Duodenal mucosa (tissue), 2 donors: ENCODE data around the gene TTC7B.

Experiments used
- H3K27ac ChIP-seq: one replicate; pipeline ENCODE4 v1.7.0; 2013; ENCODE audit warnings: low read depth, low read length
- H3K27me3 ChIP-seq, 2 donors: one replicate each; pipeline ENCODE4 v1.7.0; 2013; ENCODE audit warnings: low read length in 2 of 2, control low read depth in 1 of 2; ENCODE audit not compliant: insufficient read depth in 2 of 2, control insufficient read depth in 1 of 2
- H3K36me3 ChIP-seq, 2 donors: one replicate each; pipeline ENCODE4 v1.7.0; 2013; ENCODE audit warnings: low read length in 2 of 2, control low read depth in 1 of 2; ENCODE audit not compliant: insufficient read depth in 2 of 2, control insufficient read depth in 1 of 2
- H3K4me1 ChIP-seq, 2 donors: one replicate each; pipeline ENCODE4 v1.7.0; 2013; ENCODE audit warnings: low read length in 2 of 2, control low read depth in 1 of 2; ENCODE audit not compliant: insufficient read depth in 2 of 2, control insufficient read depth in 1 of 2
- H3K4me3 ChIP-seq, 2 donors: one replicate each; pipeline ENCODE4 v1.7.0; 2013; ENCODE audit warnings: low read length in 2 of 2, low read depth in 1 of 2
- H3K9ac ChIP-seq, 2 donors: one replicate each; pipeline ENCODE4 v1.7.0; 2013; ENCODE audit warnings: low read length in 2 of 2, low read depth in 1 of 2
- H3K9me3 ChIP-seq, 2 donors: one replicate each; pipeline ENCODE4 v1.7.0; 2013; ENCODE audit warnings: low read length in 2 of 2, control low read depth in 1 of 2; ENCODE audit not compliant: control insufficient read depth in 1 of 2

Gene TTC7B

DNA sequence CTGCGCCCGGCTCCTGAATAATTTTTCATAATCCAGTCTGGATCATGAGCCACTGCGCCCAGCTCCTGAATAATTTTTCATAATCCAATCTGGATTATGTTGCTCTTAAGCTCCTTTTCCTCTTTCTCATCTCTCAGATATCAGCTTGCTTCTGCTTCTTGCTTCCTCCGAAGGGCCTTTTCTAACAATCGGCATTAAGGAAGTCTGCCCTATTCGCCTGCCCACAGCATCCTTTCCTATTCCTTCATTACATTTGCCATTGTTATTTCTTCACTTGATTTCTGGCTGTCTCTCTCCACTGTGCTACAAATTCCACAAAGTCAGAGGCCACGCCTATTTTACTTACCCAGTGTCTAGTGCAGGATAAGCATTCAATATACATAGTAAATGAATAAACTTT is 83.5 kb downstream of the TTC7B start:
- Histone ChIP-seq H3K27me3 (no peaks in the 10 kb centered on the region), H3K9me3 (no peaks in the 10 kb centered on the region), H3K4me1 (no peaks in the 10 kb centered on the region), H3K36me3 (no peaks in the 10 kb centered on the region), H3K4me3 (no peak overlapping the region), H3K9ac (no peak overlapping the region), H3K27ac (no peak overlapping the region)

DNA sequence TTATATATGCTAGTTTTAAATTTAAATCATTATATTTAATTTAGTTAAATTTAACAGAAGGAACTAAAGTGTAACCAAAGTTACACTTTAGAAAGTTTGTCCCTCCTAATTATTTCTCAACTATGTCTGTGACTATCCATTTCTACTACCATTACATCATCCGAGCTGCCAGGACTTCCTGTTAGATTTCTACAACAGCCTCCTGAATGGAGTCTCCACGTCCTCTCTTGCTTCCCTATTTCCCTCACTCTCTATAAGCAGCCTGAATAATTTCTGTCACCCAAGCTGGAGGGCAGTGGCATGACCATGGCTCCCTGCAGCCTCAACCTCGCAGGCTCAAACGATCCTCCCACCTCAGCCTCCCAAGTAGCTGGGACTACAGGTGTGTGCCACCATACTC is 84.1 kb downstream of the TTC7B start:
- H3K27ac ChIP-seq = no peak overlapping the region
- H3K9me3 ChIP-seq = no peaks in the 10 kb centered on the region

DNA sequence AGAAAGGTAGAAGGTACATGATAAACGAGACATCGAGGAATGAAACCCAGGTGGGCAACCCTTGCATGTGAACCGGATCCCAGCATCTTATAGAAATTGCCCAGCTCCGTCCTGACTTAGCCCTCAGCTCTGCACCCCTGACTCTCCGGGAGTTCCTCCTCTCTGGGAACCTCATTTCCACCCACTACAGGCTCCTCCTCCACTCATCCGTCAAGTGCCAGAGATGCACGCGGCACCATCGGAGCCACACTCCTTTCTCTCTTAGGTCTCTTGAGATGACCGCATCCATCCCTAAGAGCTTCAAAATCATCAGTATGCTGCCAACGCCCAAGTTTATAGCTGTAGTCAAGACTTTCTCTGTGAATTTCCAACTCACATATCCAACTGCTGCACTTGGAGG is 84.7 kb downstream of the TTC7B start:
- H3K27ac ChIP-seq = no peak overlapping the region
- H3K4me3 ChIP-seq = no peak overlapping the region
- peaks cover 0 to 3% of the 10 kb centered on the region in 2 donors for H3K4me1 ChIP-seq
- no peaks in the 10 kb centered on the region for H3K36me3 ChIP-seq
- H3K9ac ChIP-seq = no peak overlapping the region
- no peaks in the 10 kb centered on the region for H3K27me3 ChIP-seq
- no peaks in the 10 kb centered on the region for H3K9me3 ChIP-seq

More for the DNA sequence above, 84.1 kb downstream of the TTC7B start:
- Histone ChIP-seq H3K36me3 (no peaks in the 10 kb centered on the region), H3K27me3 (no peaks in the 10 kb centered on the region), H3K4me1 (no peaks in the 10 kb centered on the region), H3K4me3 (no peak overlapping the region), H3K9ac (no peak overlapping the region)

DNA sequence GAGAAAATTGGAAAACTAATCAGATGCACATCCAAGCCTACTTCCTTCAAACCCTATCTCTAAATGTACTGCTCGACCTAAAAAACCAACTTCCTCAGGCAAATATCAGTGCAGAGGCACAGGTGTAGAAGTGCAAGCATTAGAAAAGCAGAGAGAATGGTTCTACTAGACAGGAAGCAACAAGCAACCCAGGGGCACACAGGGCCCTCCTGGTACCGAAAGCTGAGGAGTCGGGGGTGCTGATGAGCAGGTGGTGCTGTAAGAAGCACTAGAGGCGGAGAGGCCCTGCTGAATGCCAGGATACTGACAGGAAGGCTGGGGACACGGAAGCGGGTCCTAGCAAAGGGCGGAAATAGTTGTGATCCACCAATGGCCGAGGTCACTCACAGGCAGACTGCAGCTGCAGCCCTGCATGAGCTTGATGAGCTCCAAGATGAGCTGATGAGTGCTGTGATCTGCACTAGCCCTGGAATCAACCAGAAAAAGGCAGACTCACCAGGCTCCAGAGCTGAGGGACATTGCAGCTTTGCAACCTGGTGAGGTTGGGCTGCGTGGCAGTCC is 85.9 kb downstream of the TTC7B start:
- H3K4me1 ChIP-seq = peaks cover 0 to 3% of the 10 kb centered on the region in 2 donors
- H3K4me3 ChIP-seq = no peak overlapping the region
- no peaks in the 10 kb centered on the region for H3K9me3 ChIP-seq
- no peak overlapping the region for H3K9ac ChIP-seq
- H3K27ac ChIP-seq = no peak overlapping the region
- no peaks in the 10 kb centered on the region for H3K36me3 ChIP-seq
- no peaks in the 10 kb centered on the region for H3K27me3 ChIP-seq

DNA sequence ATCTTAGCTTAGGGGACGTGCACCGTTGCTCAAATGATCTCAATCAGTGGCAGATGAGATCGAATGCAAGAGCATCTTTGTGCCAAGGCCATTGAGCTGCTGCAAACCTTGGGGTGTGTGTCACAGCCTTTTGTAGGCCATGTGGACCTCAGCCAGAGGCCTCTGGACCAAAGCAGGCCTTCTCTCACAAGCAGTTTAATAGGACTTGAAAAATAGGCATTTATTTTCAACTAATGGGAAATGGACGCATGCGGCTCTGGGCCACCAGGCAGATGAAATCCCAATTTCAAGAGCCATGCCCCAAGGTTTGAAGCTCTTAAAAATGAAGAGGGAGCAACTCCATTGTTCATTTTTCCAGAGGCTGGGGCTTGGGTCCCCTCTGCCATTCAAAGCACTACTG is 87.3 kb downstream of the TTC7B start:
- Histone ChIP-seq H3K27me3 (no peaks in the 10 kb centered on the region), H3K4me3 (no peak overlapping the region), H3K27ac (no peak overlapping the region), H3K36me3 (no peaks in the 10 kb centered on the region), H3K9me3 (no peaks in the 10 kb centered on the region), H3K4me1 (peaks cover 0 to 3% of the 10 kb centered on the region in 2 donors), H3K9ac (no peak overlapping the region)

DNA sequence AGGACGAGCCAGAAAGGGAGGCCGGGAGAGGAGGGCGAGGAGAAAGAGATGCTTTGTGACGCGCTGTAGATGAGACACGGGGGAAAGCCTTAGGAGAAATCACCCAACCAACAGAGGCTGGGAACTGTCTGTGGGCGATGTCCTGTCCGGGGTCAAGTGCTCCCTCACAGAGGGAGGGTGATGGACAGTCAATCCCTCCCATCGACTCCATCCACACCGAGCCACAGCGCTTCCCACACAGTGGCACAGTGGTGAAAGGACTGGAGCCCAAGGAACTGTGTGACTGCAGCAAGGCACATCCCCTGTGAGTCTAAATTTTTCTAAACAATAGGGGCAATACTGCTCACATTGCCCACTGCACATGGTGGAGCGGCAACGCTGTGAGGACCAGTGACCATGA is 89.1 kb downstream of the TTC7B start:
- Histone ChIP-seq H3K9ac (no peak overlapping the region), H3K4me1 (peaks cover 0 to 3% of the 10 kb centered on the region in 2 donors), H3K36me3 (no peaks in the 10 kb centered on the region), H3K27ac (no peak overlapping the region), H3K4me3 (no peak overlapping the region), H3K9me3 (no peaks in the 10 kb centered on the region), H3K27me3 (no peaks in the 10 kb centered on the region)

DNA sequence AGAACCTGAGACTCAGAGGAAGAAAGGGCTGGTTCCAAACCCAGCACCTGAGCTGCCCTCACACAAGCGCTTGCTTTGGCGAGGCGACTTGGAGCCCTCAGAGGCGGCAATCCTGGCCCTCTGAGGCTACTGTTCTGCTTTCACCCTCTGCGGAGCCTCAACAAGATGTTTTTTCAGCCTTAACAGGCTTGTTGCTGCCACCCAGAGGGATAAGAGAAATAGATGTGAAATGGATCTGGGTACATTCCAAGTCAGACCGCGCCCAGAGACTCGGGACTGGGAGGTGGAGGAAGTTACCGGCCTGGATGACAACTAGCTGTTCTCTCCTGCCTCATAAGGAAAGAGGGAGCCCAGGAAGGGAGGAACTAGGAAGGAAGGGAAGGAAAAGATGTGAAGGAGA is 89.6 kb downstream of the TTC7B start:
- H3K36me3 ChIP-seq = no peaks in the 10 kb centered on the region
- no peak overlapping the region for H3K9ac ChIP-seq
- H3K4me1 ChIP-seq = peaks cover 0 to 3% of the 10 kb centered on the region in 2 donors
- H3K9me3 ChIP-seq = no peaks in the 10 kb centered on the region
- no peaks in the 10 kb centered on the region for H3K27me3 ChIP-seq
- H3K4me3 ChIP-seq = no peak overlapping the region
- H3K27ac ChIP-seq = no peak overlapping the region

DNA sequence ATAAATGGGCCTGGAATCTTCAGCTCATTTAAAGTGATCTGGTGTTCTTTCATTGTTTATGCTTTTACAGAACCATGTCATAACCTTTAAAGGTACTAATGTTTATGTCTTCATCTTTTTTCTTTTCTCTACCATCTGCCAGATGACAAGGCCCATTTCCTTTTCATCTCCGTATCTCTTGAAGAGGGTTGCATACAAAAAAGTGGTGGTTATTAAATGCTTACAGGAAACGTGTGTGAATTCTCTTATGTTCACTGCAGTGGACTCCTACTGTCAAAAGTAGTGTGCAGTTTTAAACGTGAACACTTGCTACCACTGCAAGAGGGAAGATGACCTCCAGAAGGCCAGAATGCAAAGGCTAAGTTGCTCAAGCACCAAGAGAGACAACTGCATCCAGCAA is 91.4 kb downstream of the TTC7B start:
- Histone ChIP-seq H3K9me3 (no peaks in the 10 kb centered on the region), H3K36me3 (no peaks in the 10 kb centered on the region), H3K27me3 (no peaks in the 10 kb centered on the region), H3K4me1 (peaks cover 0 to 3% of the 10 kb centered on the region in 2 donors), H3K4me3 (no peak overlapping the region), H3K9ac (no peak overlapping the region), H3K27ac (no peak overlapping the region)

DNA sequence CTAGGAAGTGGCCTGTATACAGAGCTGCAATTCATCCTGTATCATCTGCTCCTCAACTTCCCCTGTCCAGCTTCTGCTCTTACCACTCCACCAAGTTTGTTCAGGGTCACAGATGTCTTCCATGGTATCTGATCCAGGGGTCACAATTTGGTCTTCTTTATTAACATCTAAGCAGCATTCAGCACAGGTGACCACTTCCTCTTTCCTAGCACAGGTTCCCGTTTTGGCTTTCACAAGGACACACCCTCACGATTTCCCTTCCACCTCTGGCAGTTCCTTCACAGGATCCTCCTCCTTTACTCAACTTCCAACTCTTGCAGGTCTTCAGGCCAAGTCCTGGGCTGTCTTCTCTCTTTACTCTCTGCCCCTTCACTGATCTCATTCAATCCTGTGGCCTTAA is 93.6 kb downstream of the TTC7B start:
- Histone ChIP-seq H3K9me3 (no peaks in the 10 kb centered on the region), H3K36me3 (no peaks in the 10 kb centered on the region), H3K9ac (no peak overlapping the region), H3K4me1 (peaks cover 0 to 3% of the 10 kb centered on the region in 2 donors), H3K27ac (no peak overlapping the region), H3K27me3 (no peaks in the 10 kb centered on the region), H3K4me3 (no peak overlapping the region)

DNA sequence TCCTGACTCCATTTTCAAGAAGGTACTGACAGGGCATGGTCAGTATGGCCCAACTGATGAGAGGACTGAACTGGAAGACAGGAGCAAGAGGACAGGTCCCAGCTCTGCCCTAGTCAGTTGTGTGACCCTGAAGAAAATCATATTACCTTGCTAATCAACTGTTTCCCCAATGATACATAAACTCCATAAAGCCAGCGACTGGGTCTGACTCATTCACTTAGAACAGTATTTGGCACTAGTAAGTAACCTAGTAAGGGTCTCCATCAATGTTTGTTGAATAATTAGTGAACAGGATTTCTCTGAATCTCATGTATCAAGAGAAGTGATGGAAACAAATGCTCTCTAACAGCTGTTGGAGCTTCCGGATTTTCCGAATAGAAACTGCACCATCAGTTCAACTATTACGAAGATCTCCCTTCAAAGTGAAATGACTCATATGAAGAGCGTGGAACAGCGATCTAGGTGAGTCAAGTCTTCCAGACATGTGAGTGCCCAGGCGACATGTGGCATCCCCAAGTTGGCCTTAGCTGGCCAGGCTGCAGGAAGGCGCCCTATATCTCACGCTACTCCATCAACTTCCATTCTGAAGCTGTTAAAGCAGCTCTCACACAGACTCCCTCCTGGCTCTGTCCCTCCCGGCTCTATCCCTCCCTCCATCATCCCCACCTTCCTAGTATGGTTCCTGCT is 94.5 kb downstream of the TTC7B start:
- Histone ChIP-seq H3K4me1 (peaks cover 0 to 3% of the 10 kb centered on the region in 2 donors), H3K36me3 (no peaks in the 10 kb centered on the region), H3K27ac (no peak overlapping the region), H3K27me3 (no peaks in the 10 kb centered on the region), H3K9me3 (no peaks in the 10 kb centered on the region), H3K9ac (no peak overlapping the region), H3K4me3 (no peak overlapping the region)
